Stimulated activated naive CD8-positive, alpha-beta T cell treated with anti-CD3 and anti-CD28 coated beads, Interleukin-15, amount 100 ng/mL, for 72 hours (primary cell): ENCODE measurements around the gene DRICH1.
A peak's percentile ranks its signal among the peaks of the same experiment; 100 is the strongest.
"Not testable (repeated sequence)": the region's sequence is repeated elsewhere in the genome, so short reads cannot be mapped to it uniquely, and the experiment has no call there.

Experiments
- ATAC-seq: fragments of 150-1000 bp; cut with Tn5 transposase; 2 replicates; pipeline ENCODE4 v1.10.0; 2021; ENCODE audit warnings: mild to moderate bottlenecking, moderate library complexity
- DNase-seq, 2 donors: peaks; one replicate each; pipeline ENCODE4 v3.0.0; 2021 to 2022
- H3K27ac Mint-ChIP-seq, 2 donors: one replicate each; pipeline ENCODE4 v1.8.0; 2022; ENCODE audit warnings: mild to moderate bottlenecking in 2 of 2, mixed read lengths in 2 of 2, moderate library complexity in 2 of 2
- H3K27me3 Mint-ChIP-seq: one replicate; pipeline ENCODE4 v1.8.0; 2022; ENCODE audit warnings: mixed read lengths
- H3K4me1 Mint-ChIP-seq: one replicate; pipeline ENCODE4 v1.8.0; 2022; ENCODE audit warnings: mild to moderate bottlenecking, mixed read lengths
- H3K4me3 Mint-ChIP-seq, 2 donors: one replicate each; pipeline ENCODE4 v1.8.0; 2022; ENCODE audit warnings: mild to moderate bottlenecking in 2 of 2, mixed read lengths in 2 of 2, moderate library complexity in 1 of 2
- H3K9me3 Mint-ChIP-seq, 2 donors: one replicate each; pipeline ENCODE4 v1.8.0; 2022; ENCODE audit warnings: mixed read lengths in 2 of 2

DRICH1 gene

GRCh38 chr22:23632178-23632577, at the start of gene DRICH1:
DRICH1 (minus strand) TSS chr22:23632321; CDS start chr22:23632023, 298 bp downstream.
- no peaks in the 10 kb centered on the region for H3K9me3 Mint-ChIP-seq
- H3K4me1 Mint-ChIP-seq: peaks cover 7% of the 10 kb centered on the region
- no peaks in the 10 kb centered on the region for H3K27me3 Mint-ChIP-seq
- peak; percentile 45 for ATAC-seq
- no peak for DNase-seq
- H3K27ac Mint-ChIP-seq: peak within 1 kb of the TSS in 1 of 2 donors; percentile 92
- no peak within 1 kb of the TSS for H3K4me3 Mint-ChIP-seq

DNA sequence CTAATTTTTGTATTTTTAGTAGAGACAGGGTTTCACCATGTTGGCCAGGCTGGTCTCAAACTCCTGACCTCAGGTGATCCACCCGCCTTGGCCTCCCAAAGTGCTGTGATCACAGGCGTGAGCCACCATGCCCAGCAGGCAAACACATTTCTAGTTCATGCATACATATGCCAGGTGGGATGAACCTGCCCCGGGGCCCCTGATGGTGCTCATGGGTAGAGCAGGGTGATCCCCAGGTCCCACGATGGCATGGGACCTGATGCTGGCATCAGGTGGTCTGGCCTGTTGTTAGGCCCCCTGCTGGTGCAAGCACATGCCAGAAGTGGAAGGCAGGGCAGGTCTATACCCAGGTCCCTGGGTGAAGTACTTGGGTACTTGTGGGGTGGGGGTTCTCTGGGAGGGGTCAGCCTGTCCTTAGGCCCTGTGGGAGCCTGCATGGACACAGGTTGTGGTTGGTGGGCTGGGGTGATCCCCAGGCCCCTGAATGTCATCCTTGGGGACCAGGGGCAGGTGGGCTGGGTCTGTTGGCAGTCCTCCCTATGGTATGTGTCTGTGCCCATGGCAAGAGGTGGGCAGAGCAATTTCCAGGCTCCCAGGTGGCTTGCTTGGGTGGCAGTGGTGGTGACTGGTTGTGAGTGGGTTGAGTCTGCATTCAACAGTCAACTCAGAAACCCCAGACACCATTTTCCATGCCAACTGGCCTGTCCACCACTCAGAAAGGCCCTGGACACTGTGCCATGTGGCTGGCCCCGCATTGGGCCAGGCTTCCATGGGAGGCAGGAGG, 49.1 kb upstream of the DRICH1 start:
- no peaks in the 10 kb centered on the region for H3K27me3 Mint-ChIP-seq
- ATAC-seq: no peak
- H3K27ac Mint-ChIP-seq: peak overlapping the region in 1 of 2 donors; percentile 30
- H3K9me3 Mint-ChIP-seq: no peaks in the 10 kb centered on the region
- peaks cover 14% of the 10 kb centered on the region for H3K4me1 Mint-ChIP-seq
- DNase-seq: no peak
- peak overlapping the region in 1 of 2 donors; percentile 7 for H3K4me3 Mint-ChIP-seq

- peak overlapping the region in 1 of 2 donors; percentile 21 for H3K27ac Mint-ChIP-seq
- DNase-seq (no peak), ATAC-seq (no peak)
- H3K4me3 Mint-ChIP-seq: no peak overlapping the region
- no peaks in the 10 kb centered on the region for H3K9me3 Mint-ChIP-seq
- no peaks in the 10 kb centered on the region for H3K27me3 Mint-ChIP-seq
- H3K4me1 Mint-ChIP-seq: peaks cover 11% of the 10 kb centered on the region
Measured at GRCh38 chr22:23678133-23678532, 46.0 kb upstream of the DRICH1 start.

DNA sequence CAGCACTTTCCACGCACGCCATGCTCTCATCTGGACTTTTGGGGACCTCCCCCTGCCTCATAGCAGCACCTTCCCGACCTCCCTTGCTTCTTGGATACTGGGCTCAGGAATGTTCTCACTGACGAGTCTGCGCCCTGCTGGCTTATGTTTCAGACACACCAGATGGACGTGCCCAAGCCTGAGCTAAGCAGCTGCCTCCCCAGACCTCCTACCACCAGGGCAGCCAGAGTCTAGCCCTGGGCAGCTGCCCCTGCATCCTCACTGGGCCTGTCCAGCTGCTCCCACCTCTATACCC, 45.5 kb upstream of the DRICH1 start:
- Mint-ChIP-seq H3K27ac (peak overlapping the region; percentile 52 to 82), H3K4me3 (no peak overlapping the region), H3K27me3 (no peaks in the 10 kb centered on the region), H3K9me3 (no peaks in the 10 kb centered on the region), H3K4me1 (peaks cover 14% of the 10 kb centered on the region)
- no peak for ATAC-seq
- no peak for DNase-seq

GRCh38 chr22:23676841-23677700, 45.0 kb upstream of the DRICH1 start:
- H3K27ac Mint-ChIP-seq: peak overlapping the region; percentile 29 to 52
- peaks cover 17% of the 10 kb centered on the region for H3K4me1 Mint-ChIP-seq
- not testable (repeated sequence) for H3K9me3 Mint-ChIP-seq, ATAC-seq, DNase-seq, H3K4me3 Mint-ChIP-seq, H3K27me3 Mint-ChIP-seq

GRCh38 chr22:23675502-23676415, 43.6 kb upstream of the DRICH1 start:
- Mint-ChIP-seq H3K27ac (no peak overlapping the region), H3K27me3 (no peaks in the 10 kb centered on the region), H3K4me3 (no peak overlapping the region), H3K4me1 (peaks cover 17% of the 10 kb centered on the region), H3K9me3 (no peaks in the 10 kb centered on the region)
- ATAC-seq (no peak), DNase-seq (no peak)

DNA sequence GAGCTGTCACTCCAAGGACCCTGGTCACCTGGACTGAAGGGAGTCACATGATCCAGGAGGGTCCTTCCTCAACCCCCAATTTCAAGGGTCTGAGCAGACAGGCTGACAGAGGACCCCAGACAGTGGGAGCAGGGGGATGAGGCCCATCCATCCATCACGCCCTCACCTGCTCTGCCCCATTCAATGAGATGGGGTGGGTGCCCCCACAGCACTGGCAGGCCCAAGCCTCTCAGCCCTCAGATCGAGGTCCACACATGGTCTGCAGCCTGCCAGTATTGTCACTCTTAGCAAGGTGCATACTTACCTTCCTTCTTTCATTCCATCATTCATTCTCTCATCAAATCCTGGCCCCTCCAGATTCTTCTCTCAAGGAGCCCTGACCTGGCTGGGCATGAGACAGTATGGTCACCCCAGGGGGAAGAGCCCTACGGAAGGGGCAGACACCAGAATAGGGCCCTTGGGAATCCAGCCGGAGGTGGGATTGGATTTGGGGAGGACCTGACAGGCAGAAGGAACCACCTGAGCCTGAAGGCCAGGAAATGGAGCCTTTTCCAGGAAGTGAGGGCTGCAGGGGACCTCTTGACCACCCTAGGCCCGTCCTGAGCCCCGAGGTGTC, 42.9 kb upstream of the DRICH1 start:
- not testable (repeated sequence) for ATAC-seq, H3K27me3 Mint-ChIP-seq, DNase-seq, H3K27ac Mint-ChIP-seq, H3K4me3 Mint-ChIP-seq, H3K9me3 Mint-ChIP-seq
- peaks cover 17% of the 10 kb centered on the region for H3K4me1 Mint-ChIP-seq

GRCh38 chr22:23673826-23674690, 41.9 kb upstream of the DRICH1 start:
- H3K27ac Mint-ChIP-seq: peak overlapping the region in 1 of 2 donors; percentile 92
- peaks cover 17% of the 10 kb centered on the region for H3K4me1 Mint-ChIP-seq
- H3K27me3 Mint-ChIP-seq: no peaks in the 10 kb centered on the region
- ATAC-seq (no peak), DNase-seq (no peak)
- H3K4me3 Mint-ChIP-seq: no peak overlapping the region
- no peaks in the 10 kb centered on the region for H3K9me3 Mint-ChIP-seq

GRCh38 chr22:23673050-23673620, 41.0 kb upstream of the DRICH1 start:
- DNase-seq (no peak), ATAC-seq (no peak)
- no peaks in the 10 kb centered on the region for H3K9me3 Mint-ChIP-seq
- no peaks in the 10 kb centered on the region for H3K27me3 Mint-ChIP-seq
- peaks cover 15% of the 10 kb centered on the region for H3K4me1 Mint-ChIP-seq
- H3K27ac Mint-ChIP-seq: peak overlapping the region; percentile 86 to 92
- H3K4me3 Mint-ChIP-seq: no peak overlapping the region

DNA sequence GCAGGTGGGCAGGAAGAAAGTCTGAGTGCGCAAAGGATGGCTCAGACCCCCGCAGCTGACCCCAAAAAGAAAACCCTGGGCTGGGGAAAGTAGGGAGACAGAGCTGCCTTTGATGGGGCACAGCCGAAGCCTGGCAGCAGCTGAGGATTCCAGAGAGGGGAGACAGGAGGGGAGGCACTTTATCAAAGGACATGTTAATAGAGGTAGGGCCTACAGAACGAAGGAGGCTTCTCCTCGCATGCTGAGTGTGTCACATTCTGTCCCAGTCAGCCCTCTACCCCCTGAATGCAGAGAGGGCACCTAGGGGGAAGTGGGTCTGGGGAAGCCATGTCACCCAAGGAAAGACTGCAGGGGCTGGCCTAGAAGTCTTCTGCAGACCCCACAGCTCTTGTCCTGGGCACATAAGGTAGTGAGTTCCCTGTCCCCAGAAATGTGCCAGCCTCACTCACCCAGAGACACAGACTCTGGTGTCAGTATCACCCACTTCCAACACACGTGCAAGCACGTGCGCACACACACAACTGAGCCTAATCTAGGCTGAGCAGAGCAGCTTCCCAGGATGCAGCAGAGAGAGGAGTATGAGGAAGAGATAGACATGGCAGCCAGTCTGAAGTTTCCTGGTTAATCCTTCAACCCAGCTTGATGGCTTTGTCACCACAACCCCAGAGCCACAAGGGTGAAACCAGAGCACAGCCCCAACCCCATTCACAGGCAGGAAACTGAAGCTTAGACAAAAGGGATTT, 40.4 kb upstream of the DRICH1 start:
- not testable (repeated sequence) for H3K9me3 Mint-ChIP-seq, DNase-seq, H3K4me3 Mint-ChIP-seq, H3K27me3 Mint-ChIP-seq, H3K4me1 Mint-ChIP-seq
- peak overlapping the region; percentile 84 to 91 for H3K27ac Mint-ChIP-seq
- peak; percentile 67 for ATAC-seq

DNA sequence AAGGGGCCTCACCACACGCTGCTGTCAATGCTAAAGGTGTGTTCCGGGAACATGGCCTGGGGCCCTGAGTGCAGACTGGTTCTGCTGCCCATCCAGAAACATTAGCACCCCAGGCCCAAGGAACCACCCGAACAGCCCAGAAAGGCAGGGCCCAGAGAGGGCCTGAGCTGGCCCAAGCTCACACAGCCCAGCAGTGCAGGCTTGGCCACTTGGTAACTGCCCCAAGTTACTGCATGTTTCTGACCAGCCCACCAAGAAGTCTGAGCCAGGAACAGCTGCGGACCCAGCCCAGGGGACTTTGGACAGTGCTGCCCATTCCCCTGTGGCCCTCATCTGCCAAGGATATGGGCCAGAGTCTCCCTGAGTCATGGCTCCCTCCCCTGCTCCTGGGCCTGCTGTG, 39.3 kb upstream of the DRICH1 start:
- not testable (repeated sequence) for H3K4me3 Mint-ChIP-seq, H3K27me3 Mint-ChIP-seq, DNase-seq, H3K4me1 Mint-ChIP-seq, H3K27ac Mint-ChIP-seq, H3K9me3 Mint-ChIP-seq
- peak; percentile 31 for ATAC-seq

DNA sequence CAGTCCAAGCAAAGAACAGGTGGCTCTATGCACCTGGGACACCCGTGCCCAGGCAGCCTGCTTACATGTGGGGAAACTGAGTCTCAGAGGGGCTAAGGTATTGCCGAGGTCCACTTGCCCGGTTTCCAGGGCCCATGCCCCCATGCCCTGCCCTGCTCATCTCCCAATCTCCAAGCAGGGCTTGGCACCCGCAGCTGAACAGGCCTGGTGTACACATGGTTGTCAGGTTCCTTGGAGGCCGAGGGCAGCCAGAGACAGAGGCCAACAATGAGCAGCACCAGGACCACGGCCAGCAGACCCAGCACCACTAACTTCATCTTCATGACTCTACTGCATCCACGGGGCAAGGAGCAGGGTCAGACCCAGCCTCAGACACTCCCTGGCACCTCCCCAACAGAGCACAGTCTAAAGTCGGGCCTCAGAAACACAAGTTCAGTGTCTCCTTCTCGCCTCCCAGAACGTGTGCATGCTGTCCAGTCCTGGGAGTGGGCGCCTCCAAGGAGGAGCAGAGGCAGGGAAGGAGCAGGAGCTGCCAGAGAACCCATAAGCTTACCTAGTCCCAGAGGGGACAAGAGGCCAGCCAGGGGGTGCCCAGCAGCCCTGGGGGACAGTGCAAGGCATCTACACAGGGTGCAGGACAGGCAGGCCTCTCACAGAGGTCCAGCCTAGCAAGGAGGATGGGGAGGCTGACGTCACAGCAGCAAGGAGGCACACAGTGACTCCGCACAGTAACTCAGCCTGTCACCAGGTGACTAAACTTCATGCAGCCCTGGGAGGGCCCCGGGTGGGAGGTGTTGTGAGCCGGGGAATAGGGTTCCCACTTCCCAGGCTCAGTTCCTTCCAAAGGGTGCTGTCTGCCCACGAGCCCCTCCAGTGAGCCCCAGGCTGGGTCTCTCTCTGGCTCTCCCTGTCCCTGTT, 38.5 kb upstream of the DRICH1 start:
- Mint-ChIP-seq H3K27ac (peak overlapping the region in 1 of 2 donors; percentile 71), H3K27me3 (no peaks in the 10 kb centered on the region), H3K4me1 (peaks cover 11% of the 10 kb centered on the region), H3K9me3 (no peaks in the 10 kb centered on the region), H3K4me3 (no peak overlapping the region)
- DNase-seq (no peak), ATAC-seq (no peak)

DNA sequence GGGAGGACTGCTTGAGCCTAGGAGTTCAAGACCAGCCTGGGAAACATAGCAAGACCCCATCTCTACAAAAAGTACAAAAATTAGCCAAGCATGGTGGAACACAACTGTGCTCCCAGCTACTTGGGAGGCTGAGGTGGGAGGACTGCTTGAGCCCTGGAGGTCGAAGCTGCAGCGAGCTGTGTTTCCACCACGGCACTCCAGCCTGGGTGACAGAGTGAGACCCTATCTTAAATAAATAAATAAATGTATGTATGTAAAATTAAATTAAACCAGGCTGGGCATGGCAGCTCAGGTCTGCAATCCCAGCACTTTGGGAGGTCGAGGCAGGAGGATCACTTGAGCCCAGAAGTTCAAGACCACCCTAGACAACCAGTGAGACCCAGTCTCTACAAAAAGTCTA, 28.3 kb upstream of the DRICH1 start:
- peak overlapping the region in 1 of 2 donors; percentile 16 for H3K27ac Mint-ChIP-seq
- H3K4me1 Mint-ChIP-seq, H3K27me3 Mint-ChIP-seq, H3K9me3 Mint-ChIP-seq, H3K4me3 Mint-ChIP-seq, ATAC-seq, DNase-seq: not testable (repeated sequence)
